Cardiac muscle cell (in vitro differentiated cells and primary cell): Measurements from ENCODE around the gene GSTA4. TPM values are rescaled to one million over a fixed set of nuclear protein-coding genes. Genes with fewer than 3 reads are reported as not detected.

Source experiments
- DNase-seq, 2 donors: peaks; one replicate each; pipeline versions ENCODE4 v3.0.0 to v3.0.0-alpha.2; 2010 to 2017; ENCODE audit warnings: low read depth in 1 of 2, low spot score in 1 of 2
- H3K27ac ChIP-seq: fragments of 200-600 bp; sonication (generic); 2 replicates; pipeline ENCODE4 v1.5.1; 2016
- H3K27me3 ChIP-seq: fragments of 200-600 bp; sonication (generic); 2 replicates; pipeline ENCODE4 v1.6.0; 2016; ENCODE audit warnings: control low read depth
- H3K36me3 ChIP-seq: fragments of 200-600 bp; sonication (generic); 2 replicates; pipeline ENCODE4 v1.5.1; 2016; ENCODE audit warnings: control low read depth
- H3K4me1 ChIP-seq: fragments of 200-600 bp; sonication (generic); 2 replicates; pipeline ENCODE4 v1.8.1; 2017; ENCODE audit warnings: low read depth, mild to moderate bottlenecking, mixed run types
- H3K4me3 ChIP-seq: fragments of 200-600 bp; sonication (generic); 2 replicates; pipeline ENCODE4 v1.5.1; 2016; ENCODE audit warnings: mild to moderate bottlenecking
- H3K9me3 ChIP-seq: fragments of 200-600 bp; sonication (generic); 2 replicates; pipeline ENCODE4 v1.5.1; 2017; ENCODE audit warnings: low read depth, mild to moderate bottlenecking, control low read depth
- polyA plus RNA-seq: library from polyadenylated mRNA; unstranded; fragments of >200 nt; fragmentation: Nextera tagmentation; extraction: Ambion mirVana; gene quantifications from 2 replicates; pipeline ENCODE4 v1.2.1, GENCODE V29; 2016
- total RNA-seq: library from RNA; depleted of rRNA; stranded (reverse); fragments of >200 nt; gene quantifications from 2 replicates; pipeline ENCODE4 v1.2.3, GENCODE V29; 2016
- TF ChIP-seq, protein P1 (sequence below): IDR thresholded peaks from 2 replicates; pipeline ENCODE4 v1.5.1; 2012; ENCODE audit warnings: low read depth, mild to moderate bottlenecking, low read length

The GSTA4 gene
- total and polyA plus RNA-seq, 2 experiments from 2014 or later = 64.5 to 91.1 TPM

- no peaks in the 10 kb centered on the region for H3K27me3 ChIP-seq
- DNase-seq = no peak
- TF ChIP-seq, protein P1, sequence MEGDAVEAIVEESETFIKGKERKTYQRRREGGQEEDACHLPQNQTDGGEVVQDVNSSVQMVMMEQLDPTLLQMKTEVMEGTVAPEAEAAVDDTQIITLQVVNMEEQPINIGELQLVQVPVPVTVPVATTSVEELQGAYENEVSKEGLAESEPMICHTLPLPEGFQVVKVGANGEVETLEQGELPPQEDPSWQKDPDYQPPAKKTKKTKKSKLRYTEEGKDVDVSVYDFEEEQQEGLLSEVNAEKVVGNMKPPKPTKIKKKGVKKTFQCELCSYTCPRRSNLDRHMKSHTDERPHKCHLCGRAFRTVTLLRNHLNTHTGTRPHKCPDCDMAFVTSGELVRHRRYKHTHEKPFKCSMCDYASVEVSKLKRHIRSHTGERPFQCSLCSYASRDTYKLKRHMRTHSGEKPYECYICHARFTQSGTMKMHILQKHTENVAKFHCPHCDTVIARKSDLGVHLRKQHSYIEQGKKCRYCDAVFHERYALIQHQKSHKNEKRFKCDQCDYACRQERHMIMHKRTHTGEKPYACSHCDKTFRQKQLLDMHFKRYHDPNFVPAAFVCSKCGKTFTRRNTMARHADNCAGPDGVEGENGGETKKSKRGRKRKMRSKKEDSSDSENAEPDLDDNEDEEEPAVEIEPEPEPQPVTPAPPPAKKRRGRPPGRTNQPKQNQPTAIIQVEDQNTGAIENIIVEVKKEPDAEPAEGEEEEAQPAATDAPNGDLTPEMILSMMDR = no peak
- peaks cover 55% of the 10 kb centered on the region for H3K36me3 ChIP-seq
- no peak overlapping the region for H3K4me3 ChIP-seq
- H3K4me1 ChIP-seq = no peaks in the 10 kb centered on the region
- H3K27ac ChIP-seq = peak overlapping the region; percentile 68
- H3K9me3 ChIP-seq = no peaks in the 10 kb centered on the region
These were observed 10.7 kb upstream of the GSTA4 start for GRCh38 chr6:53005663-53006250.

DNA sequence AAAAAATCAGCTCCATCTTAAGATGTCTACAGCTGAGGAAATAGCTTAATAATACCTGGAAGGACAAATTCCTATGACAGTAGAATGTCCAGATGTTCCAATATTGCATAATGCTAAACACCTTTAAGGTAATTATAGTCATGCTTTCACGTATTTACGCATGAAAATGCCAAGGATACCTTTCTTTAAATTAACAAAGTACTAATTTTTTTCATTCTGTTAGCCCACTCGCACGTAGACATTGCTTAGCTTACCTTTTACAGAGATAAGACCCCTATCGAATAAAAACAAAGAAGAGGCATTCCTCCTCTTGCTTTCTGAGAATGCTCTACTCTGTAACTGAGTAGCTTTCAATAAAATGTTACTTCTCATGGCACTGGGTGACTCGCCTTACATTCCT lies 4.4 kb upstream of the GSTA4 start:
- Histone ChIP-seq H3K4me3 (no peak overlapping the region), H3K36me3 (peaks cover 12% of the 10 kb centered on the region), H3K27me3 (no peaks in the 10 kb centered on the region), H3K9me3 (no peaks in the 10 kb centered on the region), H3K27ac (no peak overlapping the region), H3K4me1 (no peaks in the 10 kb centered on the region)
- no peak for DNase-seq
- TF ChIP-seq, protein P1 = no peak

GRCh38 chr6:52998603-52999002 lies 3.5 kb upstream of the GSTA4 start:
- no peak for DNase-seq
- peaks cover 2% of the 10 kb centered on the region for H3K4me1 ChIP-seq

DNA sequence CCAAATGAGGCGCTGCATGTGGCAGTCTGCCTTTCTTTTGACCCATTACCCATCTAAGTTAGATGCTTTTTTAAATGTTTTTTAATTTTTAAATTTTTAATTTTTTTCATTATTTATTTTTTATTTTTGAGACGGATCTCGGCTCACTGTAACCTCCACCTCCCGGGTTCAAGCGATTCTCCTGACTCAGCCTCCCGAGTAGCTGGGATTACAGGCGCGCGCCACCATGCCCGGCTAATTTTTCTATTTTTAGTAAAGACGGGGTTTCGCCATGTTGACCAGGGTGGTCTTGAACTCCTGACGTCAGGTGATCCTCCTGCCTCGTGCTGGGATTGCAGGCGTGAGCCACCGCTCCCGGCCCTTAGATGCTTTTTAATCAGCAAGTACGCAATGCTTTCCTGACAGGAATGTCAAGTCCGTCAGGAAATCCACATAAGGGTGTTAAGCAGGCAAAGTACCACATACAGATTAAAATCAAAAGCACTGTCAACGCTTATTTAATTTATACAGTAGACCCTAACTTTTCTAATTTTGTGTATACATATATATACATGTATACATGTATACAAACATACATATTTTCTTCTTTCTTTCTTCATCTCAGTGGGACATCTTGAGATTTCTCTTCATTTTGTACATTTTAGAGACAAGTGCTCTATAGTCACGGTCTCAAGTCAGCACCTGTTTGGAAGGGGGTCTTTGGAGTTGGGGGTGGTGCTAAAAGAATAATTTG lies 995 bp upstream of the GSTA4 start:
- TF ChIP-seq, protein P1 = no peak
- H3K36me3 ChIP-seq = no peaks in the 10 kb centered on the region
- H3K9me3 ChIP-seq = no peaks in the 10 kb centered on the region
- peak; percentile 73 to 87 for DNase-seq
- peaks cover 8% of the 10 kb centered on the region for H3K4me1 ChIP-seq
- H3K4me3 ChIP-seq = peak overlapping the region; percentile 4
- H3K27me3 ChIP-seq = no peaks in the 10 kb centered on the region
- no peak overlapping the region for H3K27ac ChIP-seq

More at GRCh38 chr6:52998603-52999002, 3.5 kb upstream of the GSTA4 start:
- Histone ChIP-seq H3K36me3 (peaks cover 4% of the 10 kb centered on the region), H3K9me3 (no peaks in the 10 kb centered on the region), H3K4me3 (no peak overlapping the region), H3K27me3 (no peaks in the 10 kb centered on the region), H3K27ac (no peak overlapping the region)
- TF ChIP-seq, protein P1 = no peak

GRCh38 chr6:52994839-52995088 lies 320 bp downstream of the GSTA4 start:
- H3K4me3 ChIP-seq = peak overlapping the region; percentile 72
- no peaks in the 10 kb centered on the region for H3K27me3 ChIP-seq
- DNase-seq = peak in 1 of 2 donors; percentile 58
- H3K9me3 ChIP-seq = no peaks in the 10 kb centered on the region
- no peaks in the 10 kb centered on the region for H3K36me3 ChIP-seq
- H3K27ac ChIP-seq = peak overlapping the region; percentile 99
- H3K4me1 ChIP-seq = peaks cover 8% of the 10 kb centered on the region
- TF ChIP-seq, protein P1 = no peak
